Smooth muscle cell (in vitro differentiated cells): Measurements from ENCODE around the gene GNAI1. TPM values are rescaled to one million over a fixed set of nuclear protein-coding genes. Genes with fewer than 3 reads are reported as not detected.

Source experiments
- DNase-seq: peaks from one replicate; lab custom pipeline; 2025; ENCODE audit not compliant: unreplicated experiment; lab: John Stamatoyannopoulos, UW
- H2AFZ ChIP-seq: fragments of 200-600 bp; sonication (generic); 2 replicates; pipeline ENCODE4 v1.6.0; 2016; ENCODE audit warnings: antibody characterized with exemption, low read depth, mild to moderate bottlenecking
- H3F3A ChIP-seq: fragments of 200-600 bp; sonication (generic); 2 replicates; pipeline ENCODE4 v1.6.0; 2017; ENCODE audit warnings: antibody characterized with exemption, low read depth
- H3K27ac ChIP-seq: fragments of 200-600 bp; sonication (generic); 2 replicates; pipeline ENCODE4 v1.5.1; 2016; ENCODE audit warnings: low read depth, mild to moderate bottlenecking
- H3K27me3 ChIP-seq: fragments of 200-600 bp; sonication (generic); 2 replicates; pipeline ENCODE4 v1.6.1; 2016; ENCODE audit warnings: low read depth, mild to moderate bottlenecking
- H3K36me3 ChIP-seq: fragments of 200-600 bp; sonication (generic); 2 replicates; pipeline ENCODE4 v1.5.1; 2016; ENCODE audit warnings: low read depth
- H3K4me1 ChIP-seq: fragments of 200-600 bp; sonication (generic); 2 replicates; pipeline ENCODE4 v1.5.1; 2016; ENCODE audit warnings: low read depth
- H3K4me2 ChIP-seq: fragments of 200-600 bp; sonication (generic); 2 replicates; pipeline ENCODE4 v1.6.0; 2016; ENCODE audit warnings: mild to moderate bottlenecking
- H3K4me3 ChIP-seq: fragments of 200-600 bp; sonication (generic); 2 replicates; pipeline ENCODE4 v1.5.1; 2016; ENCODE audit warnings: mild to moderate bottlenecking
- H3K79me2 ChIP-seq: fragments of 200-600 bp; sonication (generic); 2 replicates; pipeline ENCODE4 v1.6.0; 2016; ENCODE audit warnings: low read depth, mild to moderate bottlenecking
- H3K9ac ChIP-seq: fragments of 200-600 bp; sonication (generic); 2 replicates; pipeline ENCODE4 v1.6.0; 2016; ENCODE audit warnings: low read depth
- H3K9me3 ChIP-seq: fragments of 200-600 bp; sonication (generic); replicated peaks from 2 replicates; pipeline ENCODE4 v1.5.1; 2016; ENCODE audit warnings: low read depth
- H4K20me1 ChIP-seq: fragments of 200-600 bp; sonication (generic); 2 replicates; pipeline ENCODE4 v1.6.0; 2016; ENCODE audit warnings: low read depth
- CTCF ChIP-seq: fragments of 200-600 bp; sonication (generic); IDR thresholded peaks from 2 replicates; pipeline ENCODE4 v1.5.1; 2017; ENCODE audit warnings: borderline replicate concordance, mild to moderate bottlenecking, antibody characterized with exemption; ENCODE audit not compliant: insufficient read depth, poor library complexity, severe bottlenecking
- WGBS: methylation state at CpG from one replicate; pipeline ENCODE4 v1.1.7; 2016; ENCODE audit warnings: low lambda C conversion rate; 5-methylcytosine and 5-hydroxymethylcytosine counted together
- polyA plus RNA-seq: library from polyadenylated mRNA; unstranded; fragments of >200 nt; fragmentation: Nextera tagmentation; extraction: Ambion mirVana; gene quantifications from 2 replicates; pipeline ENCODE4 v1.2.1, GENCODE V29; 2016
- total RNA-seq: library from RNA; depleted of rRNA; stranded (reverse); fragments of >200 nt; gene quantifications from 2 replicates; pipeline ENCODE4 v1.2.3, GENCODE V29; 2014

GNAI1 gene
- total and polyA plus RNA-seq, 2 experiments from 2014 or later, result 204 to 223 TPM

DNA sequence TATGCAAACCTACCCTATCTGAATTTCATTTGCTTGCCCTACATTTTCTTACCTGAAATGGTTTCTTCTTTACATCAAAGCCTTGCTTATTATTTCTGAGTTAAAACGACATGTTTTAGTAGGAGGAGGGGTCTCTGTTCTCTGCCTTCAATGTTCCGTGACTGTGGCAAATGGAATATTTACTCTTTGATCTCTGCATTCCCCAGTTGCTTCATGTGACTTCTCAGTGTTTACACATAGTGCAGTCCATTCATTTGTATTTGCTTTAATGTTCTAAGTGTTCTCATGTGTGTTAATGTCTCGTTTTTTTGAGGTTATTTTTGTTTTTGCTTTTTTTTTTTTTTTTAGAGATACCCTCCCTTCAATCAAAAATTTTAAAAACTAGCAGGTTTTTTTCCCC, 75.8 kb downstream of the GNAI1 start:
- no peaks in the 10 kb centered on the region for H3K4me1 ChIP-seq
- H3K27ac ChIP-seq, result peak overlapping the region; percentile 66
- H3K4me2 ChIP-seq, result peak overlapping the region; percentile 51
- peaks cover 13% of the 10 kb centered on the region for H3K36me3 ChIP-seq
- H3F3A ChIP-seq, result peaks cover 5% of the 10 kb centered on the region
- H3K27me3 ChIP-seq, result no peaks in the 10 kb centered on the region
- peaks cover 40% of the 10 kb centered on the region for H3K79me2 ChIP-seq
- H3K9ac ChIP-seq, result no peak overlapping the region
- TF ChIP-seq CTCF, result no peak
- H3K4me3 ChIP-seq, result no peak overlapping the region
- H4K20me1 ChIP-seq, result peaks cover 42% of the 10 kb centered on the region
- no peak for DNase-seq
- WGBS, result 53% methylated on average over 3 of the region's 3 CpGs
- no peaks in the 10 kb centered on the region for H3K9me3 ChIP-seq
- H2AFZ ChIP-seq, result no peak overlapping the region

DNA sequence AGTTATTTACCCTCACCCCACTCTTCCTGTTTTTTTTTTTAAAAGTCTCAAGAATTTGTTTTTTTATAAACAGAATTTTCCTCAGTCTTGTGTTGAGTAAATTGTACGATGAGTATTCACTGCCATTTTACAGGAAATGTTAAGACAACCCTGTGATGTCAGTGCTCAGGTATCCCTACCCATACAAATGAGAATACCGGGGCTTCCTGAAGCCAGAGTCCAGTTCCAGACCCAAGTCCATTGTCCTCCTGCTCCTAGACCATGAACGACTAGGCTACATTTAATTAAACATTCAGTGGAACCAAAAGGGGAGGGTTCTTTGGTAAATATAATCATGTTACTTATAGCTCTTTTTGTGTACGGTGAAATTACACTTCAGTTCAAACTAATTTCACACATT, 79.2 kb downstream of the GNAI1 start:
- DNase-seq, result no peak
- H3K9ac ChIP-seq, result no peak overlapping the region
- H3K36me3 ChIP-seq, result peaks cover 13% of the 10 kb centered on the region
- 86% methylated on average over 4 of the region's 4 CpGs for WGBS
- no peak for TF ChIP-seq CTCF
- no peak overlapping the region for H3K4me2 ChIP-seq
- H3K4me1 ChIP-seq, result no peaks in the 10 kb centered on the region
- H3K27ac ChIP-seq, result no peak overlapping the region
- H3K9me3 ChIP-seq, result no peaks in the 10 kb centered on the region
- peaks cover 5% of the 10 kb centered on the region for H3F3A ChIP-seq
- H3K79me2 ChIP-seq, result peaks cover 19% of the 10 kb centered on the region
- H2AFZ ChIP-seq, result no peak overlapping the region
- H3K4me3 ChIP-seq, result no peak overlapping the region
- peaks cover 19% of the 10 kb centered on the region for H4K20me1 ChIP-seq
- no peaks in the 10 kb centered on the region for H3K27me3 ChIP-seq

- Histone ChIP-seq H3F3A (peaks cover 11% of the 10 kb centered on the region), H3K9ac (no peak overlapping the region), H3K4me3 (no peak overlapping the region), H4K20me1 (peaks cover 6% of the 10 kb centered on the region), H3K4me2 (no peak overlapping the region), H3K9me3 (no peaks in the 10 kb centered on the region), H3K27me3 (no peaks in the 10 kb centered on the region), H3K4me1 (no peaks in the 10 kb centered on the region), H2AFZ (no peak overlapping the region), H3K36me3 (peaks cover 15% of the 10 kb centered on the region), H3K27ac (peak overlapping the region; percentile 71), H3K79me2 (peaks cover 12% of the 10 kb centered on the region)
- 96% methylated on average over 3 of the region's 3 CpGs for WGBS
- no peak for TF ChIP-seq CTCF
- no peak for DNase-seq
Measured at GRCh38 chr7:80215734-80216133, 81.1 kb downstream of the GNAI1 start.

DNA sequence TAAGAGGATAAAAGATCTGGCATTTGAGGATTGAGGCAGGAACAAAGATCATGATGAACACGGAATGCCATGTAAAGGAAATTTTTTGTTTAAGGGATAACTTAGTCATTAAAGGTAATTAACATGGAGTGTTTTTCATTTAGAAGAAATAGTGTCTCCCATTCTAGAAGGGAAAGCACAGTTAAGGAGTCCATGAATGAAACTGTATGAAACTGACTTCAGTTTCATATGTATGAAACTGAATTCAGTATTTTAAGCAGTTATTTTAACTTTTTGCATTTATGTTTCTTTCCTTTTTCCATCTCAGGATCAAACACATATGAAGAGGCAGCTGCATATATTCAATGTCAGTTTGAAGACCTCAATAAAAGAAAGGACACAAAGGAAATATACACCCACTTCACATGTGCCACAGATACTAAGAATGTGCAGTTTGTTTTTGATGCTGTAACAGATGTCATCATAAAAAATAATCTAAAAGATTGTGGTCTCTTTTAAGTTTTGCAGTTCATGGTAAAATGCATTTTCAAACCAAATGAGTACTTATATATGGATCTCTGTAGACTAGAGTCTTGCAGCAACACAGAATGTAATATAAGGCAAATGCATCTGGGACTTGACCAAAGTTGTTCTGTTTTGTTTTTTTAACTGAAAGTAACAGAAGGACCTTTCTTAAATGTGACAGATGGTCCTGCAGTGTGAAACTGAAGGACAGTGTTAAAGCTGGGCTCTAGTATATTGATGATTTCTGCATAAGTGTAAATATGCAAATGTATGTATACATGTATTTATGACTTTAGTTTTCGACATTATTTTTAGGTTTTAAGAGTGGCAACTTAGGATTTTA, 82.6 kb downstream of the GNAI1 start:
- Histone ChIP-seq H3K27ac (peak overlapping the region; percentile 22), H3K4me1 (no peaks in the 10 kb centered on the region), H3K79me2 (peaks cover 7% of the 10 kb centered on the region), H2AFZ (no peak overlapping the region), H3K4me3 (no peak overlapping the region), H3K9ac (no peak overlapping the region), H3F3A (peaks cover 11% of the 10 kb centered on the region), H3K9me3 (no peaks in the 10 kb centered on the region), H4K20me1 (peaks cover 6% of the 10 kb centered on the region), H3K27me3 (no peaks in the 10 kb centered on the region), H3K36me3 (peaks cover 15% of the 10 kb centered on the region), H3K4me2 (no peak overlapping the region)
- TF ChIP-seq CTCF, result no peak
- DNase-seq, result no peak
- WGBS, result 84% methylated on average over 2 of the region's 2 CpGs
